Uterus (tissue), 4 donors: ENCODE measurements around the gene SEPTIN7. TPM values are rescaled to one million over a fixed set of nuclear protein-coding genes. Genes with fewer than 3 reads are reported as not detected.

Experiments used
- DNase-seq, 2 donors: peaks; one replicate each; pipeline ENCODE4 v3.0.0-alpha.2; 2019 to 2020
- H3K27ac ChIP-seq, 2 donors: fragments of 200-600 bp; sonication (generic); 1 replicate in 1 of 2; 2 replicates in 1 of 2; pipeline ENCODE4 v1.5.1; 2016 to 2018
- H3K27me3 ChIP-seq, 2 donors: fragments of 200-600 bp; sonication (generic); one replicate each; pipeline ENCODE4 v1.5.1; 2018 to 2019; ENCODE audit warnings: control low read depth in 1 of 2
- H3K36me3 ChIP-seq, 2 donors: fragments of 200-600 bp; sonication (generic); one replicate each; pipeline ENCODE4 v1.5.1; 2019; ENCODE audit warnings: control low read depth in 1 of 2
- H3K4me1 ChIP-seq, 2 donors: fragments of 200-600 bp; sonication (generic); one replicate each; pipeline ENCODE4 v1.5.1; 2018 to 2019; ENCODE audit warnings: control low read depth in 1 of 2
- H3K4me3 ChIP-seq, 2 donors: fragments of 200-600 bp; sonication (generic); 1 replicate in 1 of 2; 2 replicates in 1 of 2; pipeline ENCODE4 v1.5.1; 2018 to 2019; ENCODE audit warnings: mild to moderate bottlenecking in 1 of 2
- H3K9me3 ChIP-seq, 2 donors: fragments of 200-600 bp; sonication (generic); one replicate each; pipeline ENCODE4 v1.5.1; 2019; ENCODE audit warnings: control low read depth in 1 of 2
- CTCF ChIP-seq, 4 experiments: fragments of 200-600 bp in 2 of 4; fragments of 450-650 bp in 2 of 4; sonication (generic) in 2 of 4; IDR thresholded peaks; one replicate each; pipeline ENCODE4 v1.5.1; 2016 to 2019; ENCODE audit warnings: antibody characterized with exemption in 4 of 4, mild to moderate bottlenecking in 2 of 4, moderate library complexity in 1 of 4
- POLR2A ChIP-seq, 2 donors: fragments of 450-650 bp; IDR thresholded peaks; one replicate each; pipeline ENCODE4 v1.6.1; 2016; ENCODE audit warnings: antibody characterized with exemption in 2 of 2, mild to moderate bottlenecking in 1 of 2, moderate library complexity in 1 of 2
- intact Hi-C: fragments of 100-400 bp; cut with DNase I; formaldehyde crosslinking; loops from one replicate; pipeline ENCODE4 v1.15.1; 2023; ENCODE audit warnings: low total_unique reads
- total RNA-seq, 4 donors: library from RNA; depleted of rRNA in 3 of 4; stranded (reverse); fragments of >200 nt in 3 of 4; gene quantifications; one replicate each; pipeline versions ENCODE4 v1.1.0 to v1.2.4, GENCODE V29; 2014 to 2023
- donor health status: DM: yes; HTN: yes; CAD: no.

The SEPTIN7 gene
- total RNA-seq, 4 donors from 2014 or later = 251 to 503 (median 267) TPM

- H3K27ac ChIP-seq = no peak overlapping the region
- no peaks in the 10 kb centered on the region for H3K9me3 ChIP-seq
- no peak overlapping the region for H3K4me3 ChIP-seq
- TF ChIP-seq CTCF (IDR thresholded peaks at IDR 0.05) (no peak), POLR2A (IDR thresholded peaks at IDR 0.05) (no peak)
- H3K36me3 ChIP-seq = no peaks in the 10 kb centered on the region
- no peaks in the 10 kb centered on the region for H3K27me3 ChIP-seq
- H3K4me1 ChIP-seq = peaks cover 3% of the 10 kb centered on the region in 2 donors
- no peak for DNase-seq
- intact Hi-C loops = no loop called here
Measured at GRCh38 chr7:35849158-35849831, 48.4 kb downstream of the SEPTIN7 start.

GRCh38 chr7:35849954-35850353 lies 49.1 kb downstream of the SEPTIN7 start:
- DNase-seq = no peak
- H3K36me3 ChIP-seq = no peaks in the 10 kb centered on the region
- intact Hi-C loops = no loop called here
- H3K9me3 ChIP-seq = no peaks in the 10 kb centered on the region
- H3K27me3 ChIP-seq = no peaks in the 10 kb centered on the region
- TF ChIP-seq POLR2A (IDR thresholded peaks at IDR 0.05) (no peak), CTCF (IDR thresholded peaks at IDR 0.05) (no peak)
- peaks cover 3 to 4% of the 10 kb centered on the region in 2 donors for H3K4me1 ChIP-seq
- H3K4me3 ChIP-seq = no peak overlapping the region
- H3K27ac ChIP-seq = no peak overlapping the region

Other genes with a start within 250 kb of the SEPTIN7 start
- gene HERPUD2, start 105.9 kb upstream of the SEPTIN7 start, total RNA-seq = 10 to 100 TPM; 27.7 to 49.6 (median 40.6) TPM